GM19324 (cell line): Measurements from ENCODE around the gene MLH3.

Experiments
- ATAC-seq: cut with Tn5 transposase; IDR thresholded peaks from one replicate; pipeline ENCODE4 v1.9.1; 2021; ENCODE audit warnings: mild to moderate bottlenecking, moderate library complexity; ENCODE audit not compliant: unreplicated experiment, low FRiP score

Gene MLH3

GRCh38 chr14:75050852-75051555 is at the start of gene MLH3:
TSS of gene MLH3 (minus strand) at chr14:75051467. CDS start at chr14:75049655, 1,812 bp downstream.
- ATAC-seq = peak; percentile 75

- ATAC-seq = no peak
Observed at GRCh38 chr14:75098682-75099081, 47.4 kb upstream of the MLH3 start.

- no peak for ATAC-seq
Observed at GRCh38 chr14:75098212-75098611, 46.9 kb upstream of the MLH3 start.

GRCh38 chr14:75096959-75097358 is 45.7 kb upstream of the MLH3 start:
- ATAC-seq = no peak

- no peak for ATAC-seq
Observed at GRCh38 chr14:75095690-75096089, 44.4 kb upstream of the MLH3 start.

GRCh38 chr14:75094896-75095295 is 43.6 kb upstream of the MLH3 start:
- no peak for ATAC-seq

- no peak for ATAC-seq
Observed at GRCh38 chr14:75092698-75093097, 41.4 kb upstream of the MLH3 start.

- no peak for ATAC-seq
Observed at GRCh38 chr14:75091251-75091650, 40.0 kb upstream of the MLH3 start.

GRCh38 chr14:75090353-75090752 is 39.1 kb upstream of the MLH3 start:
- ATAC-seq = no peak

GRCh38 chr14:75088566-75089373 is 37.5 kb upstream of the MLH3 start:
- no peak for ATAC-seq

- no peak for ATAC-seq
Observed at GRCh38 chr14:75088153-75088552, 36.9 kb upstream of the MLH3 start.

GRCh38 chr14:75084513-75084912 is 33.2 kb upstream of the MLH3 start:
- no peak for ATAC-seq

- ATAC-seq = no peak
Observed at GRCh38 chr14:75083271-75083670, 32.0 kb upstream of the MLH3 start.

- no peak for ATAC-seq
Observed at GRCh38 chr14:75081660-75082229, 30.5 kb upstream of the MLH3 start.

- no peak for ATAC-seq
Observed at GRCh38 chr14:75079521-75079920, 28.3 kb upstream of the MLH3 start.

GRCh38 chr14:75077794-75078193 is 26.5 kb upstream of the MLH3 start:
- ATAC-seq = no peak

GRCh38 chr14:75070383-75070782 is 19.1 kb upstream of the MLH3 start:
- ATAC-seq = no peak

- no peak for ATAC-seq
Observed at GRCh38 chr14:75069811-75070145, 18.5 kb upstream of the MLH3 start.

GRCh38 chr14:75069121-75069810 is 18.0 kb upstream of the MLH3 start, which contains the start of gene ZC2HC1C:
TSS of gene ZC2HC1C (plus strand) at chr14:75069641. CDS start at chr14:75070574, 933 bp downstream.
- ATAC-seq = peak; percentile 71

- no peak for ATAC-seq
Observed at GRCh38 chr14:75068294-75069120, 17.2 kb upstream of the MLH3 start.
